MM.1S (cell line): ENCODE data around the gene CDC27.

Experiments used
- DNase-seq: peaks from one replicate; pipeline ENCODE4 v3.0.0-alpha.2; 2015
- H2AFZ ChIP-seq: fragments of 300-600 bp; sonication (generic); 2 replicates; pipeline ENCODE4 v1.6.0; 2016; ENCODE audit warnings: antibody characterized with exemption, low read length
- H3F3A ChIP-seq: fragments of 300-600 bp; sonication (generic); 2 replicates; pipeline ENCODE4 v1.6.1; 2016; ENCODE audit warnings: mild to moderate bottlenecking, antibody characterized with exemption, low read length, moderate library complexity, mixed read lengths; ENCODE audit not compliant: insufficient read depth
- H3K27ac ChIP-seq: fragments of 300-600 bp; sonication (generic); 2 replicates; pipeline ENCODE4 v1.5.1; 2016; ENCODE audit warnings: mild to moderate bottlenecking, low read length
- H3K27me3 ChIP-seq: fragments of 300-600 bp; sonication (generic); replicated peaks from 2 replicates; pipeline ENCODE4 v1.6.0; 2016; ENCODE audit warnings: low read length; ENCODE audit not compliant: insufficient read depth
- H3K36me3 ChIP-seq: fragments of 300-600 bp; sonication (generic); replicated peaks from 2 replicates; pipeline ENCODE4 v1.6.1; 2016; ENCODE audit warnings: mild to moderate bottlenecking, low read length, mixed read lengths; ENCODE audit not compliant: insufficient read depth
- H3K4me1 ChIP-seq: fragments of 300-600 bp; sonication (generic); 2 replicates; pipeline ENCODE4 v1.6.1; 2016; ENCODE audit warnings: low read length, mixed read lengths
- H3K4me2 ChIP-seq: fragments of 300-600 bp; sonication (generic); 2 replicates; pipeline ENCODE4 v1.6.0; 2016; ENCODE audit warnings: low read depth, low read length
- H3K4me3 ChIP-seq: fragments of 300-600 bp; sonication (generic); 2 replicates; pipeline ENCODE4 v1.5.1; 2016; ENCODE audit warnings: low read length, mixed read lengths
- H3K79me2 ChIP-seq: fragments of 300-600 bp; sonication (generic); 2 replicates; pipeline ENCODE4 v1.6.1; 2016; ENCODE audit warnings: mixed run types, low read length, mixed read lengths
- H3K9ac ChIP-seq: fragments of 300-600 bp; sonication (generic); 2 replicates; pipeline ENCODE4 v1.6.1; 2016; ENCODE audit warnings: low read length, mixed read lengths
- H3K9me2 ChIP-seq: fragments of 300-600 bp; sonication (generic); replicated peaks from 2 replicates; pipeline ENCODE4 v1.6.1; 2016; ENCODE audit warnings: mild to moderate bottlenecking, low read length, mixed read lengths; ENCODE audit not compliant: insufficient read depth
- H3K9me3 ChIP-seq: fragments of 300-600 bp; sonication (generic); replicated peaks from 2 replicates; pipeline ENCODE4 v1.6.1; 2016; ENCODE audit warnings: mild to moderate bottlenecking, low read length, mixed read lengths; ENCODE audit not compliant: insufficient read depth
- H4K20me1 ChIP-seq: fragments of 300-600 bp; sonication (generic); 2 replicates; pipeline ENCODE4 v1.6.1; 2016; ENCODE audit warnings: mild to moderate bottlenecking, low read length, moderate library complexity, mixed read lengths; ENCODE audit not compliant: insufficient read depth
- EZH2 ChIP-seq: fragments of 300-600 bp; sonication (generic); optimal IDR thresholded peaks from 2 replicates; pipeline ENCODE3; 2017; ENCODE audit warnings: low read depth, mild to moderate bottlenecking, antibody characterized with exemption, low read length, mixed read lengths
- EZH2phosphoT487 ChIP-seq: fragments of 300-600 bp; sonication (generic); IDR thresholded peaks from 2 replicates; pipeline ENCODE4 v1.6.1; 2018; ENCODE audit warnings: antibody characterized with exemption, low read length
- TF ChIP-seq, protein P1 (sequence below): fragments of 300-600 bp; sonication (generic); IDR thresholded peaks from 2 replicates; pipeline ENCODE4 v1.5.1; 2016; ENCODE audit warnings: antibody characterized with exemption, low read length, mixed read lengths

The CDC27 gene

GRCh38 chr17:47199627-47200324, 10.7 kb upstream of the CDC27 start:
- peak overlapping the region; percentile 91 for H2AFZ ChIP-seq
- H3K9me3 ChIP-seq, result no peaks in the 10 kb centered on the region
- no peak for TF ChIP-seq EZH2
- TF ChIP-seq EZH2phosphoT487, result no peak
- TF ChIP-seq, protein P1, sequence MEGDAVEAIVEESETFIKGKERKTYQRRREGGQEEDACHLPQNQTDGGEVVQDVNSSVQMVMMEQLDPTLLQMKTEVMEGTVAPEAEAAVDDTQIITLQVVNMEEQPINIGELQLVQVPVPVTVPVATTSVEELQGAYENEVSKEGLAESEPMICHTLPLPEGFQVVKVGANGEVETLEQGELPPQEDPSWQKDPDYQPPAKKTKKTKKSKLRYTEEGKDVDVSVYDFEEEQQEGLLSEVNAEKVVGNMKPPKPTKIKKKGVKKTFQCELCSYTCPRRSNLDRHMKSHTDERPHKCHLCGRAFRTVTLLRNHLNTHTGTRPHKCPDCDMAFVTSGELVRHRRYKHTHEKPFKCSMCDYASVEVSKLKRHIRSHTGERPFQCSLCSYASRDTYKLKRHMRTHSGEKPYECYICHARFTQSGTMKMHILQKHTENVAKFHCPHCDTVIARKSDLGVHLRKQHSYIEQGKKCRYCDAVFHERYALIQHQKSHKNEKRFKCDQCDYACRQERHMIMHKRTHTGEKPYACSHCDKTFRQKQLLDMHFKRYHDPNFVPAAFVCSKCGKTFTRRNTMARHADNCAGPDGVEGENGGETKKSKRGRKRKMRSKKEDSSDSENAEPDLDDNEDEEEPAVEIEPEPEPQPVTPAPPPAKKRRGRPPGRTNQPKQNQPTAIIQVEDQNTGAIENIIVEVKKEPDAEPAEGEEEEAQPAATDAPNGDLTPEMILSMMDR, result no peak
- no peaks in the 10 kb centered on the region for H3K27me3 ChIP-seq
- H3K9me2 ChIP-seq, result no peaks in the 10 kb centered on the region
- peaks cover 32% of the 10 kb centered on the region for H3K4me1 ChIP-seq
- DNase-seq, result peak; percentile 16
- H4K20me1 ChIP-seq, result no peaks in the 10 kb centered on the region
- H3K79me2 ChIP-seq, result no peaks in the 10 kb centered on the region
- H3K9ac ChIP-seq, result peak overlapping the region; percentile 1; the same call in 1 of the 2 replicates
- H3K4me3 ChIP-seq, result peak overlapping the region; percentile 22
- peak overlapping the region; percentile 66 for H3K4me2 ChIP-seq
- peak overlapping the region; percentile 52; the same call in 1 of the 2 replicates for H3K27ac ChIP-seq
- H3F3A ChIP-seq, result peaks cover 24% of the 10 kb centered on the region
- H3K36me3 ChIP-seq, result no peaks in the 10 kb centered on the region

DNA sequence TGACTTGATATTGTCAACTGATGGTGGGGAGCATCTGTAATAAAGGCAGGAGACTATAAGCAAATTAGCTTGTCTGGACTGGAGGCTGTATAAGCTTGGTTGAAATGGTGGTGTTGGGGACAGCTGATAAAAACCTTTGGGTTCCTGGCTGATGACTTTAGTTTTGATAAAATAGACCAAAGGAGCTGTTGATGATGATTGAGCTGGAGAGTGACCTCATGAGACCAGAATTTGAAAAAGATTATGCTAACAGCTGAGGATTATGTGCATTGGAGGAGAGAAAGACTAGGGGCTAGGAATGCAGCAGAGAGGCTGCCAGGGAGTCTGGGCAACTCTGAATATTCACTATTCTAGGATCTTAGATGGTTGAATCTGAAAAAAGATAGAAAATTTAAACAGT, 8.7 kb upstream of the CDC27 start:
- Histone ChIP-seq H4K20me1 (no peaks in the 10 kb centered on the region), H3K27ac (no peak overlapping the region), H3K4me2 (no peak overlapping the region), H3K9me2 (no peaks in the 10 kb centered on the region), H3K9ac (no peak overlapping the region), H3K36me3 (no peaks in the 10 kb centered on the region), H2AFZ (no peak overlapping the region), H3F3A (peaks cover 8% of the 10 kb centered on the region), H3K4me1 (peaks cover 16% of the 10 kb centered on the region), H3K27me3 (no peaks in the 10 kb centered on the region), H3K9me3 (no peaks in the 10 kb centered on the region), H3K79me2 (no peaks in the 10 kb centered on the region), H3K4me3 (no peak overlapping the region)
- TF ChIP-seq EZH2phosphoT487 (no peak), EZH2 (no peak)
- TF ChIP-seq, protein P1, result no peak
- DNase-seq, result no peak

DNA sequence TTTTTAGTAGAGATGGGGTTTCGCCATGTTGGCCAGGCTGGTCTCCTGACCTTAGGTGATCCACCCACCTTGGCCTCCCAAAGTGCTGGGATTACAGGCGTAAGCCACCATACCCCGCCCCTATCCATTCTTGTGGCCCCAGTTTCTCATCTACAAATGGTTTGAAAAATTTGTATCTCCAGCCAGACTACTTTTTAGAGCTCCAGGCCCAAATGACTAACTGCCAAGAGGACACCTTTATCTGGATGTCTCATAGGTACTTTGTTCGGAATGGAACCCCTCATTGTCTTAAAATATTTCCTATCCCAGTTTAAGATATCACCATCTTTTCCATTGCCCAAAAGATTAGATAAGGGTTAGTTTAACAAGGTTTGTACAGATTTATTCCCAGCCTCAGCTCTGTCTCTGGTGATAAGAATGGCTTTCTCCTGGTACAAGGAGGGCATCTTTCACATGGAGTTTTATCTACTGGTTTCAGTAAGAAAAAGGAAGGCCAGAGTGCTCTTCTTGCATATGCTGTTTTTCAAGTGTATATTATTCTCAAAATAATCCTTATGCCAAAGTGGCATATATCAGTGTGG, 4.9 kb upstream of the CDC27 start:
- no peak overlapping the region for H3K27ac ChIP-seq
- peaks cover 8% of the 10 kb centered on the region for H3F3A ChIP-seq
- H3K4me1 ChIP-seq, result peaks cover 10% of the 10 kb centered on the region
- H3K27me3 ChIP-seq, result no peaks in the 10 kb centered on the region
- no peaks in the 10 kb centered on the region for H3K9me3 ChIP-seq
- H3K4me3 ChIP-seq, result no peak overlapping the region
- no peaks in the 10 kb centered on the region for H3K36me3 ChIP-seq
- no peak for DNase-seq
- no peak overlapping the region for H3K4me2 ChIP-seq
- H4K20me1 ChIP-seq, result no peaks in the 10 kb centered on the region
- TF ChIP-seq EZH2, result no peak
- TF ChIP-seq, protein P1, result no peak
- TF ChIP-seq EZH2phosphoT487, result no peak
- peaks cover 1% of the 10 kb centered on the region for H3K79me2 ChIP-seq
- no peak overlapping the region for H3K9ac ChIP-seq
- H2AFZ ChIP-seq, result no peak overlapping the region
- H3K9me2 ChIP-seq, result no peaks in the 10 kb centered on the region
